Measurements from ENCODE around the gene NT5DC4.

- TF ChIP-seq EZH2 (IDR thresholded peaks at IDR 0.05; ENCODE audit: insufficient read depth, poor library complexity, severe bottlenecking) = no peak
- TF ChIP-seq EZH2phosphoT487 (IDR thresholded peaks at IDR 0.05; ENCODE audit: insufficient read depth, low read depth) = no peak
Observed at GRCh38 chr2:112787729-112788393, 67.0 kb downstream of the NT5DC4 start.

Data from GM23248 (cell line).